Left kidney (tissue), 2 donors: ENCODE measurements around the gene HDDC3. TPM values are rescaled to one million over a fixed set of nuclear protein-coding genes. Genes with fewer than 3 reads are reported as not detected.
"Not testable (repeated sequence)": the region's sequence is repeated elsewhere in the genome, so short reads cannot be mapped to it uniquely, and the experiment has no call there.

Experiments used
- DNase-seq: peaks from one replicate; pipeline ENCODE4 v3.0.0-alpha.2; 2013
- polyA plus RNA-seq: library from polyadenylated mRNA; unstranded; fragments of 120-200 nt; gene quantifications from one replicate; pipeline ENCODE4 v1.2.1, GENCODE V29; 2013; ENCODE audit not compliant: insufficient read length

Gene HDDC3
- polyA plus RNA-seq, 1 donor: 12.1 TPM

DNA sequence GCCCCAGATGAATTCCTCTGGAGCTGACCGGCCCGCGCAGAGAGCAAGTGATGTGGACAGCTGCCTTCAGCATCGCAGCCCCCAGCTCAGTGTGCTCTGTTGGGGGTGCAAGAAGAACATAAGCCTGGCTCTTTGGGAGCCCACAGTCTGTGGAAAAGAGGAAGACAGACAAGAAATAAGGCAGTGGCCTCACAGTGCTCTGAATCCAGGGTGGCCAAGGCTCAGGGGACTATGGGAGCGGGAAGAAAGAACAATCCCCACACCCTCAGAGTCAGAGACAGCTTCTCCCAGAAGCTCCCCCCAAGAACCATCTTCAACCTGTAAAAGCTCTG is 277 bp upstream of the HDDC3 start:
- no peak for DNase-seq

DNA sequence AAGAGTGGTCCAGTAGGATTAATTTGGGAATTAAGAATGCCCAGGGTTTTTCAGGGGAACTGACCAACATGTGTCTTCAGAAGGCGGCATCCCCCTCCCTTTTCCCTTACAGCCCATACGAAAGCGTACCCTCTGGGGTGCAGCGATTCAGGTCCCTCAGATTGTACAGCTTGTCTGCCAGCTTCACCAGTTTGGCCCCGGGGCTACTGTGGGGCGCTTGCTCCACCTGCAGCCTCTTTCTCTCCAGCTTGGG is 848 bp downstream of the HDDC3 start:
- DNase-seq: no peak

DNA sequence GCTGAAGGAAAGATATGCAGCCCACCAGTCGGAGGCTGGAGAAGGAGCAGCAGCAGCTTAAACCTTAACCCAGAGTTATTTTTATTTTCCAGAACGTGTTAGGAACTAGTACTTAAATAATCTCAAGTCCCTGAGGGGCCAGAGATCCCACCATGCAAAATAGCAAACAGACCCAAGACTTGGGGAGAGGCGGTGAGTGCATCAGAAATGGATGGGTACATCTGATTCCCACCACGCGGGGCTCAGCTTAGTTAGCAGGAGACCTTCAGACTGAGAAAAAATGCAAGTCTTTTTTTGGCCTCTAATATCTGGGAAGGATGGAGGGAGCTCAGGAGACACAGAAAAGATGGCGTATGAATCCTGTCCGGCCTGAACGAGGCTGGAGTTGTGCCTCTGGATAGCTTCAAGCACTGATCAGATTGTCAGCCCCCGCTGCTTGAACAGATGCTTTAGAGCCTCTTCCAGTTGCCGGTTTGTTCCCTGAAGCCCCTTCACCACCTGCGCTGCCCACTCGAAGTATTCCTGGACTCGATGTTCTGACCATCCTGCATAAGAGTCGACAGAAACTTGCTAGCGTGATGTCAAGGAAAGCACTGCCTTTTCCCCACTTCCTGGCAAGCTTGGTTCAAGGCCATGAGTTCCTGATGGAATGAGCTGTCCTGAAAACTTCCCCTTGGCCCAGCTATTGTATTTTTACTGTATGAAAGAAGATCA is 1.3 kb downstream of the HDDC3 start:
- no peak for DNase-seq

DNA sequence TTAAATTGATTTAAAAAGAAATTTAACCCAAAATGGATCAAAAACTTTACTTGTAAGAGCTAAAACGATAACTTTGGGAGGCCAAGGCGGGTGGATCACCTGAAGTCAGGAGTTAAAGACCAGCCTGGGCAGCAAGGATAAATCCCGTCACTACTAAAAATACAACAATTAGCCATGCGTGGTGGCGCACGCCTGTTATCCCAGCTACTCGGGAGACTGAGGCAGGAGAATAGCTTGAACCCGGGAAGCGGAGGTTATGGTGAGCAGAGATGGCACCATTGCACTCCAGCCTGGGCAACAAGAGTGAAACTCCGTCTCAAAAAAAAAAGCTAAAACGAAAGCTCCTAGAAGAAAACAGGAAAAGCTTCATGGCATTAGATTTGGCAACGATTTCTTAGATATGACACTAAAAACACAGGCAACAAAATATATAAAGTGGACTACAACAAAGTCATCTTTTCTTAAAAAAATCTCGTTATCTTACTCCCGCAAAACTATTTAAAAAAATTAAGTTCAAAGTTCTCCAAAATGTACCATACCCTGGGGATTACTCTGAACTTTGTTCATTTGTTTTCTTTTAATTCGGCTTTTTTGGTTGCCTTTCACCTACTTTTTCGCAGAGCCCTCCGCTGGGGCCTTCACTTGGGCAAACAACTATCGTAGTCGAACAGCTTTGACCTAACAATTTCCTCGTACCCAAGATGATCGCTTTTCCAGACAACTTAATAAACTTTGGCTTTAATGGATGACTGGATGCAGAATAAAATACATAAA is 2.9 kb downstream of the HDDC3 start:
- no peak for DNase-seq

DNA sequence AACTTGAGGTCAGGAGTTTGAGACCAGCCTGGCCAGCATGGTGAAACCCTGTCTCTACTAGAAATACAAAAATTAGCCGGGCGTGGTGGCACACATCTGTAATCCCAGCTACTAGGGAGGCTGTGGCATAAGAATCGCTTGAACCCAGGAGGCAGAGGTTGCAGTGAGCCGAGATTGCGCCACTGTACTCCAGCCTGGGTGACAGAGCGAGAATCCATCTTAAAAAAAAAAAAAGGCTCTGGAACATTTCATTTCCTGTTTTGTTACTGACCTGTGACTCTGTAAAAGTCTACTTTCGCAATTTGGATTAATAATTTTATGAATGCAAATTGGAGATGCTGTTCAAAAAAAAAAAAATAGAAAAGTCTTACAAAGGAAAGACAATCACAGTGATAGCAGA is 4.2 kb downstream of the HDDC3 start:
- not testable (repeated sequence) for DNase-seq

DNA sequence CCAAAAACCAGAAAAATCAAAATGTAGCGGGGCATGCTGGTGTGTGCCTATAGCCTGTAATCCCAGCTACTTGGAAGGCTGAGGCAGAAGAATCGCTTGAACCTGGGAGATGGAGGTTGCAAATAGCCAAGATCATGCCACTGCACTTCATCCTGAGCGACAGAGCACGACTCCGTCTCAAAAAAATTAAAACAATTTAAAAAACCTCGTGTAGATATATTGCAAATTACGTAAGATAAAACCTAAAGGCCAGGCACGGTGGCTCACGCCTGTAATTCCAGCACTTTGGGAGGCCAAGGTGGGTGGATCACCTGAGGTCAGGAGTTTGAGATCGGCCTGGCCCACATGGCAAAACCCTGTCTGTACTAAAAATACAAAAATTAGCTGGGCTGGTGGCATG is 5.6 kb downstream of the HDDC3 start:
- DNase-seq: not testable (repeated sequence)

DNA sequence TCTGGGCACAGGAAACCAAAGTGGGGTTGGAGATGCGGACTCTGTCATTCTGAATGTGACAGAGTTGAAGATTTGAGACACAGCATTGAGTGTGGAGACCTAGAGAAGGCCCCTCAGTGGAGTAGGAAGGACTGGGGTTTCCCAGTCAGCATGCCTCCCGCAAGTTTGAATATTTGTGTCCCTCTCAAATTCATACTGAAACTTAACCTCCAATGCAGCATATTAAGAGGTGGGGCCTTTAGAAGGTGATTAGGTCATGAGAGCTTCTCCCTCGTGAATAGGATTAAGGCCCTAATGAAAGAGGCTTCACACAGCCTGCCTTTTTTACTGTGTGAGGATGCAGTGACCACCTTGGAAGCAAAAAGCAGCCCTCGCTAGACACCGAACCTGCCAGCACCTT is 8.0 kb downstream of the HDDC3 start:
- DNase-seq: no peak

DNA sequence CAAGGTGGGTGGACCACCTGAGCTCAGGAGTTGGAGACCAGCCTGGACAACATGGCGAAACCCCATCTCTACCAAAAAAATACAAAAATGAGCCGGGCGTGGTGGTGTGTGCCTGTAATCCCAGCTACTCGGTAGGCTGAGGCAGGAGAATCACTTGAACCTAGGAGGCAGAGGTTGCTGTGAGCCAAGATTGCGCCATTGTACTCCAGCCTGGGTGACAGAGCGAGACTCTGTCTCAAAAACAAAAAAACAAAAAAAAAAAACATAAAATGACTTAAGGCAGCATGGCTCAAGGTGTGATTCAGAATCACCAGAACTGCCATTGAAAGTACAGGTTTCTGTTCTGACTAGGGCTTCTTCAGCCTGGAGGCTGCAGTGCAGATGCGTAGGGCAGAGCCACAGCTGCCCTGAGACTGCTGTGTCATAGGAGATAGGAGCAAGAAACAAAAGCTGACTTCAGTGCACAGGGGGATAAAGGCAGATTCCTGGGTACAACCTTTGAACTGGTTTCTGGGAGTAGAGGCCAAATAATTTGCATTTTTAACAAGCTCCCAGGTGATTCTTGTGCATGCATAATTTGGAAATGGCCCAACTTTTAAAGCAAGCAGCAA is 9.5 kb downstream of the HDDC3 start:
- DNase-seq: not testable (repeated sequence)

DNA sequence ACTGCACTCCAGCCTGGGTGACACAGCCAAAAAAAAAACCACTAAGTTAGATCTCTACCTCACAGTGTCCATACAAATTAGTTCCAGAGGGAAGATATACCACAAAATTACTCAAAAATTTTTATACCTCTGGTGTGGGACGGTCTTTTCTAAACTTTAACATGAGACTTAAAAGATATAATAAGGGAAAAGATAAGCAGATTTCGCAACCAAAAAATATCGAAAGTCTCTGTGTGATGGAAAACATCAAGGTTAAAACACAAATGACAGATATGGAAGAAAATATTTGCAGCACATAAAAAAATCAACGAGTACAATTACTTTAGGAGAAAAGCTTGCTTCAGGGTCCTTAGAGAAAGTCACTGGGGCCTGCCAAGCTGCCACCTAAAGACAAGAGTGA is 10.5 kb downstream of the HDDC3 start:
- no peak for DNase-seq

DNA sequence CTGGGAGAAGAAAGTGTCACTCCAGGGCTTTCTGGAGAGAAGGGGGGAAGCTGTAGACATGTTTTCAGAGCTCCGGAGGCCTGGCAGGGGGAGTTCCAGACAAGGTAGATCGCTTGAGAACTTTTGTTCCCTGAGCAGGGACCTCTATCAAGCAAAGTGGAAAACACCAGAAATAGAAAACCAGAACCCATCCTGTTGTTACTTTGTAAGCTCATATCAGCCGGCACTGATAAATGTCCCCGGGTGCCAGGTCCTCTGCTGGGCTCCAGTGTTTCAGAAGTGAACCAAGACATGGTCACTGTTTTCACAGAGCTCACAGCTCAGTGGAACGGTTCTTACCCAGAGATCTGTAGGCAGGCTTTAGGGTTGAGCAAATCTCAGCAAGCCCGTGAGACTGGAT is 13.5 kb downstream of the HDDC3 start:
- no peak for DNase-seq

DNA sequence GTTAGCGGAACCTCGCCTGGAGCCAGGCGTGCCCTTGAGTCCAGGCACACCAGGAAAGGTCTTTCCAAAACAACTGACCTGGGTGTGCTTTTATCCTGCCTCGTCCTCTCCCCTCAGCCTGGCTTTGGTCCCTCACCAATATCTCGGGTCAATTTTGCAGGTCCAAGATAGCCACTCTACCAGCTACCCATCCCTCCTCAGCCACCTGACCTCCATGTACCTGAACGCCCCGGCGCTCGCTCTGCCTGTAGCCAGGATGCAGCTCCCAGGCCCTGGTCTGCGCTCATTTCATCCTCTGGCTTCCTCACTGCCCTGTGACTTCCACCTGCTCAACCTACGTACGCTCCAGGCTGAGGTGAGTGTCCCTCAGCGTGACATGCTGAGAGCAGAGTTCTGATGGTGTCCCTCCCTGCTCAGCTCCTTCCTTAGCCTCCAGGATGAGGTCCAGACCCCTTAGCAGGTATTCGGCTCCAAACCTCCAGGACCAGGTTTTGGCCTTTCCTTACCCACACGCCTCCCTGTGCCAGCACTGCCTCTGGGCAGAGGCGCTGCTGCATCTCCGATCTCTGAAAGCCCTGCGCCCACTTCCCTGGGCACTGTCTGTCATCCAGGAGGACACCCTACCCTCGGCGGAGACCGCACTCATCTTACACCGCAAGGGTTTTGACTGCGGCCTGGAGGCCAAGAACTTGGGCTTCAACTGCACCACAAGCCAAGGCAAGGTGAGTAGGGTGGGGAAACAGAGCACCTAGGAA is 14.1 kb downstream of the HDDC3 start:
- DNase-seq: no peak

DNA sequence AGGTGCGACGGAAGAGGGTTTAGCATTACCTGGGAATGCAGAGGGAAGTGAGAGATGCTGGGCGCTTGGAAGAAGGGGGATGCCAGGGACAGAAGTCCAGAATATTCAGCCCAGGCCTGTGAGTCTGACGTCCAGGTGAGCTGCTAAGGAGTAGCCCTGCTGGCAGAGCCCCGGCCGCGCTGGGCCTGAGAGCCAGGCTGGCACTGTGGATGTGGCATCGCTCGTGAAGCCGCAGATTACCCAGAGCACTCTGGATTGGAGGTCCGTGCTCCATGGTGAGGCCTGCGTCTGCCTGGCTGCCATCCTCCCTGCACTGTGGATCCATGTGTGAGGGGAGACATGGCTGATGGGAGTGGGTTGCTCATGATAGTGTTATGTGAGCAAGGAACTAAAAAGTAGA is 14.8 kb downstream of the HDDC3 start:
- DNase-seq: no peak

DNA sequence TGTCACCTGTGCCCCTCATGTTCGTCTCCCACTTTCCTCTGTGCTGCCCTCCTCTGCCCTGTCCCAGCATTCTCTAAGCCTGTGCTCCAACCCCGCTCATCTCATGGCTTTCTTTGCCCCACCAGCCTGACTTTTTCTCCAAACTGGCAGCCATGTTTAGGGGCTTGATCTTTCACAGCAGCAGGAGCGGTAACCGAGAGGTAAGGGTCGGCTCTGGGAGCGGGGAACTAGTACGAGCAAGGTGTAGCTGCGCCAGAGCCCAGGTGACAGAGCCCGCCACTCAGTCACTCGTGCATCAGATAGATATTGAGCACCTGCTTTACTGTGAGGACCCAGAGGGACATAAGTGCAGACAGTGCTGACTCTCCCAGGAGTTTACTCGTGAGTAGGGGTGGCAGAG is 15.9 kb downstream of the HDDC3 start:
- no peak for DNase-seq

DNA sequence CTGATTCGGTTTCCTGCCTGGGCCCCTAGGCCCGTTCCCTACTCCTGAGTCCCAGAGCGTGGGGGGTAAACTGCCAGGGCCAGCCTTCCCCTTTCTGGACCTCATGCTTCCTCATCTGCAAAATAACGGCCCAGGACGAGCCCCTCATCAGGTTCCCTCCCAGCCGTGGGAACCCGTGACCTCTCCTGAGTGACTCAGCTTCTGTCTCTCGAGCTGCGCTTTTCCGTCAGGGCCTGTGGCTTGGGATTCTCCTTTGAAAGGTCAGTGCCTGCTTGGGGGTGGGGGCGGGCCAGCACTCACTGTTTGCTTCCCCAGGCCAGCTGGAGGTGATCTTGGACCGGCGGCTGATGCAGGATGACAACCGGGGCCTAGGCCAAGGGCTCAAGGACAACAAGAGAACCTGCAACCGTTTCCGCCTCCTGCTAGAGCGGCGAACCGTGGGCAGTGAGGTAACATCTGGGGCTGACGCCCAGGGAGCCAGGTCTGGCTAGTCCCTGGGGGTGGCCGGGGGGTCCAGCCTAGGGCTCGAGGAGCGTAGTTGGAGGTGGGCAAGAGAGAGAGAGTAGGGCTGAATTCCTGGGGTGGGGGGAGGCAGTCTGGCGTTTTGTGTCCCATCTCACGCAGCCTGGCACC is 16.4 kb downstream of the HDDC3 start:
- no peak for DNase-seq

DNA sequence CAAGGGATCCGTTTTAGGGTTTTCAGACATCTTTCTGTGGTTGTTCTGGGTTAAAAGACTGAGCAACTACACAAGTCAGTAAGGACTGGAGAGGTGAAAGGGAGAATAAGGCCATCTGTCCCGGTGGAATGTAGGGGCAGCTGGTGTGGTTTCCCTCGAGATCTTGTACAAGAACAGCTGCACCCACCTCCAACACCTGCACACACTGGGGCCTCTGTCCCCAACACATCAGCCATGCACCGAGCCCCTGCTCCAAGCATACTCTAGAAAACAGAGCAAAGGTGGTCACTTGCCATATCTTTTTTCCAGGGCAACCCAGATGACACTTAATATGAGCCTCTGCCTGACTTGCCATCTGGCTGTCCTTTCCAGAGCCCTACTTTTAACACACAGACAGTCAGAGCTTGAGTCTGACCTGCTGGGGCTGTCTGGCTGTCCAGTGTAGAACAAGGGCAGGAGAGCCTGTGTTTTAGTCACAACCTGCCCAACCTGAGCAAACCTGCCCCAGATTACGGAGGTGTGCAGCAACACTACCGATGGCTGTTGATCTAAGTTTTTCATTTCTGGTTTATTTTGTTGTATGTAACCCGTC is 17.0 kb downstream of the HDDC3 start:
- DNase-seq: no peak

DNA sequence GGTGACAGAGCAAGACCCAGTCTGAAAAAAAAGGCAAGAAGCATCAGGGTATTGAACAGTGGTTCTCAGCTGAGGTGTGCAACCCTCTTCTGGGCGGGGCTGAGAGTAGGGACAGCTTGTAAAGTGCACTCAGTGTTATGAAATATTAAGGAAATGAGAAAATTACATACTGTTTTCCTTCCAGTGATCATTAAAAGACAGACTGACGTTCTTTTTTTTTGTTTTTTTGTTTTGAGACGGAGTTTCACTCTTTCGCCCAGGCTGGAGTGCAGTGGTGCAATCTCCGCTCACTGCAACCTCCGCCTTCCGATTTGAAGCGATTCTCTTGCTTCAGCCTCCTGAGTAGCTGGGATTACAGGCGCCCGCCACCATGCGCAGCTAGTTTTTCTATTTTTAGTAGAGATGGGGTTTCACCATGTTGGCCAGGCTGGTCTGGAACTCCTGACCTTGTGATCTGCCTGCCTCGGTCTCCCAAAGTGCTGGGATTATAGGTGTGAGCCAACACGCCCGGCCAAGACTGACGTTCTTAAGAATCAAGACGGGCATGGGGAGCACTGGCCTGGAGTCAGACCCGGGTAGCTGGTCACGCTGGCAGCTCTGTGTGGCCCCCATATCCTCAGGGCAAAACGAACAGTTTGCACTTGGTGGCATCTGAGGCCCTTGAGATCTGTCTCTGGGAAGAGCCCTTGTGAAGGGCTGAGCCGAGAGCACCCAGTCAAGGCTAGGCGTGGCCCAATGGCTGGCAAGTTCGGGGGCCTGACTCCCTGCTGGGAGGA is 17.9 kb downstream of the HDDC3 start:
- DNase-seq: no peak

DNA sequence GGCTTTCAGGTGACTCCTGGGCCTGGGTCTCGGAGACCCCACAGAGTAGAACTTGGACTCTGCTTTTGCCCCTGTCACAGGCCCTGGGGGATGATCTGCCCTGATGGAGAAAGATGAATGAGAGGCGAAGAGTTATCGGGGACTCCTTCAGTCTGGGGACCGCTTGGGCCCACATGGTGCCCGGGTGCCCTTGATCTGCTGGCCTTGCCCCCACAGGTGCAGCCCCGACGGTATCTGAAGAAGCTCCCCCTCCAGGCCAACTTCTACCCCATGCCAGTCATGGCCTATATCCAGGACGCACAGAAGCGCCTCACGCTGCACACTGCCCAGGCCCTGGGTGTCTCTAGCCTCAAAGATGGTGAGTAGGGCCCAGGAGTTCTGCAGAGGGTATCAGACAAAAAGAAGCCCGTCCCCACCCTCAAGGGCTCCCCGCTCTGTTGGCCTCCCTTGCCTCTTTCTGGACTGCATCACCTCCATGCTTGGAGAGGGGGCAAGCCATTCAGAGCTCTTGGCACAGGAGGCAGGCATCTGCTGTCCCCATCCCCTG is 18.9 kb downstream of the HDDC3 start:
- no peak for DNase-seq

DNA sequence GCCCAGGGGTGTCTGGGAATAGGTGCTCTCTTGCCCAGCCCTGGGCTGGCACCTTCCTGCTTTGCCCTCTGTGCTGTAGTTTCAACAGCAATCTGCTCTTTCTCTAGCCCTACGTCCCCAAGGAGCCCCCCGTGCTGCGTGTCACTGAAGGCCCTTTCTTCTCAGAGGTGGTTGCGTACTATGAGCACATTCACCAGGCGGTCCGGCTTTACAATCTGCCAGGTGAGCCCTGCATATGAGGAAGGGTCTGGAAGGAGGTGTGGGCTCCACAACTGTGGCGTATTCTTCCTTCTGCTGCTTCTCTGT is 19.6 kb downstream of the HDDC3 start:
- no peak for DNase-seq

DNA sequence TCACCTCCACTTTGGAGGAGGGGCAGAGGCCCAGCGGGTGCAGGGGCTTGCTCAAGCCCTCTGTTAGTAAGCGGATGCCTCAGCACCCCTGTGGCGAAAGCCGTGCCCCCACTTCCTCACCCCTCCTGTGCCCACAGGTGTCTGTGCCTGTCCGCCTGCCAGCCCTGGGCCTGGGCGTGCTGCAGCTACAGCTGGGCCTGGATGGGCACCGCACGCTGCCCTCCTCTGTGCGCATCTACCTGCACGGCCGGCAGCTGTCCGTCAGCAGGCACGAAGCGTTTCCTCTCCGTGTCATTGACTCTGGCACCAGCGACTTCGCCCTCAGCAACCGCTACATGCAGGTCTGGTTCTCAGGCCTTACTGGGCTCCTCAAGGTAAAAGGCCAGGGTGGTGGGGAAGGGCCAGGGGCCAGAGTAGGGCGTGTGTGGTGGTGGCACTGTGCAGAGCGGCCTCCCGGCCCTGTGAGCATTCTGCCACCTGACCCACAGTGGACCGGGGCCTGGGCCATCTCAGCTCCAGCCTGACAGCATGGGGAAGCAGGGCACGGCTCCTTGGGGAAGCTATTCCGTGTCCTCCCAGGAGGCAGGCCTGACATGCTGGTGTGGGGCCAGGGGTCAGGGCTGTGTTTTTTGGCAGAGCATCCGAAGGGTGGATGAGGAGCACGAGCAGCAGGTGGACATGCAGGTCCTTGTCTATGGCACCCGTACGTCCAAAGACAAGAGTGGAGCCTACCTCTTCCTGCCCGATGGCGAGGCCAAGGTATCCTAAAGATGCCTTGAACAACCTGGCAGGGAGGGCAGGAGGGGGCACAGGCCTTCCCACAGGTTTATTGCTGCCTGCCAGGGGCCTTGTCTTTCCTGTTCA is 20.2 kb downstream of the HDDC3 start:
- no peak for DNase-seq

DNA sequence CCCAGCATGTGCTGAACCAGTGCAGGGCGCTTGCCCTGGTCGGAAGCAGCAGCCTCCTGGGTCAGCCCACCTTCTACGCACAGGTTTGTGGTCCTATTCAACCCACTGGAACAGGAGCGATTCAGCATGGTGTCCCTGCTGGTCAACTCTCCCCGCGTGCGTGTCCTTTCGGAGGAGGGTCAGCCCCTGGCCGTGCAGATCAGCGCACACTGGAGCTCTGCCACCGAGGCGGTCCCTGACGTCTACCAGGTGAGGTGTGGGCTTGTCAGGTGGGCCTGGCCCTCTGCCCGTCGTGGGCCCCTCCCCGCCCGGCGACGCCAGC is 21.1 kb downstream of the HDDC3 start:
- DNase-seq: no peak
